ENCODE measurements around the gene PRELP.

The PRELP gene

GRCh38 chr1:203453616-203454015, 22.0 kb upstream of the PRELP start:
- TF ChIP-seq CTCF (IDR thresholded peaks at IDR 0.05; ENCODE audit: low read depth, low read length): no peak
- no peak for DNase-seq (ENCODE audit: extremely low read depth, low read depth)

GRCh38 chr1:203454986-203455471, 20.6 kb upstream of the PRELP start:
- no peak for DNase-seq (ENCODE audit: extremely low read depth, low read depth)
- no peak for TF ChIP-seq CTCF (IDR thresholded peaks at IDR 0.05; ENCODE audit: low read depth, low read length)

GRCh38 chr1:203455706-203456105, 19.9 kb upstream of the PRELP start:
- DNase-seq (ENCODE audit: extremely low read depth, low read depth): no peak
- TF ChIP-seq CTCF (IDR thresholded peaks at IDR 0.05; ENCODE audit: low read depth, low read length): no peak

GRCh38 chr1:203456577-203456976, 19.0 kb upstream of the PRELP start:
- no peak for TF ChIP-seq CTCF (IDR thresholded peaks at IDR 0.05; ENCODE audit: low read depth, low read length)
- DNase-seq (ENCODE audit: extremely low read depth, low read depth): no peak

- no peak for DNase-seq (ENCODE audit: extremely low read depth, low read depth)
- TF ChIP-seq CTCF (IDR thresholded peaks at IDR 0.05; ENCODE audit: low read depth, low read length): no peak
These were observed 17.5 kb upstream of the PRELP start for GRCh38 chr1:203458078-203458477.

- no peak for TF ChIP-seq CTCF (IDR thresholded peaks at IDR 0.05; ENCODE audit: low read depth, low read length)
- no peak for DNase-seq (ENCODE audit: extremely low read depth, low read depth)
These were observed 15.9 kb upstream of the PRELP start for GRCh38 chr1:203459671-203460201.

- no peak for DNase-seq (ENCODE audit: extremely low read depth, low read depth)
- TF ChIP-seq CTCF (IDR thresholded peaks at IDR 0.05; ENCODE audit: low read depth, low read length): no peak
These were observed 13.9 kb upstream of the PRELP start for GRCh38 chr1:203461717-203462116.
